Gastrocnemius medialis (tissue), 4 donors: ENCODE results near the gene ZNF789.

Experiments
- POLR2A ChIP-seq, 2 donors: fragments of 450-650 bp; IDR thresholded peaks; one replicate each; pipeline ENCODE4 v1.6.1; 2017; ENCODE audit warnings: antibody characterized with exemption in 2 of 2, mild to moderate bottlenecking in 2 of 2, moderate library complexity in 2 of 2
- TF ChIP-seq, protein P1 (sequence below), 5 experiments: fragments of 450-650 bp in 3 of 5; fragments of 200-600 bp in 2 of 5; sonication (generic) in 2 of 5; IDR thresholded peaks in 4 of 5; conservative IDR thresholded peaks in 1 of 5; 1 replicate in 4 of 5; 2 replicates in 1 of 5; pipeline ENCODE4 v1.5.1; 2016 to 2019; ENCODE audit warnings: antibody characterized with exemption in 5 of 5, mild to moderate bottlenecking in 3 of 5, moderate library complexity in 3 of 5

GRCh38 chr7:99485094-99485493, 12.4 kb downstream of the ZNF789 start:
- TF ChIP-seq, protein P1, sequence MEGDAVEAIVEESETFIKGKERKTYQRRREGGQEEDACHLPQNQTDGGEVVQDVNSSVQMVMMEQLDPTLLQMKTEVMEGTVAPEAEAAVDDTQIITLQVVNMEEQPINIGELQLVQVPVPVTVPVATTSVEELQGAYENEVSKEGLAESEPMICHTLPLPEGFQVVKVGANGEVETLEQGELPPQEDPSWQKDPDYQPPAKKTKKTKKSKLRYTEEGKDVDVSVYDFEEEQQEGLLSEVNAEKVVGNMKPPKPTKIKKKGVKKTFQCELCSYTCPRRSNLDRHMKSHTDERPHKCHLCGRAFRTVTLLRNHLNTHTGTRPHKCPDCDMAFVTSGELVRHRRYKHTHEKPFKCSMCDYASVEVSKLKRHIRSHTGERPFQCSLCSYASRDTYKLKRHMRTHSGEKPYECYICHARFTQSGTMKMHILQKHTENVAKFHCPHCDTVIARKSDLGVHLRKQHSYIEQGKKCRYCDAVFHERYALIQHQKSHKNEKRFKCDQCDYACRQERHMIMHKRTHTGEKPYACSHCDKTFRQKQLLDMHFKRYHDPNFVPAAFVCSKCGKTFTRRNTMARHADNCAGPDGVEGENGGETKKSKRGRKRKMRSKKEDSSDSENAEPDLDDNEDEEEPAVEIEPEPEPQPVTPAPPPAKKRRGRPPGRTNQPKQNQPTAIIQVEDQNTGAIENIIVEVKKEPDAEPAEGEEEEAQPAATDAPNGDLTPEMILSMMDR (IDR thresholded peaks at IDR 0.05 in 4 of 5, conservative IDR thresholded peaks at IDR 0.05 in 1 of 5), result no peak
- no peak for TF ChIP-seq POLR2A (IDR thresholded peaks at IDR 0.05)
